ENCODE measurements around the gene C1orf53.

Gene C1orf53

DNA sequence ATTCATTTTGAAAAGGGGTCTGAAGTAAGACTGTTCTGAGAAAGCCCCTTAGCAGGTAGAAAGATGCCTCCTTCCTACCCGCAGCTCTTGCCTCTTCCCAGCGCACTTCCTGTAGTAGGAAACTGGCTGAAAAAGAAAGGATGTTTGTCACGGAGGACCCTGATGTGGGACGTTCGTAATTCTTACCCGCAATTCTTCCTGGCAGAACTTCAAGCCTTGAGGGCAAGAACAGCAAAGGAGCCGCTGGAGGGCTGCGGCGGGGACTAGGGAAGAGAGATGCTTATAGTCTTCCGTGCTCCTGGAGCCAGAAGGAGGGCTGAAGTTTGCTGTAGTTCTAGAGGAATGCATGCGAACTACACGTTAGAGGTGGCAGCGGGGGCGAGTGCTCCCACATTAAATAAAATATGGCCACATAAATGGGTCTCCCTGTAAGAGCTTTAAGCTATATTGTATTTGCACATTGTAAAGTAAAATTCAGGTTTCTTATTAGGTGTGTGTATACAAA is 6.3 kb downstream of the C1orf53 start:
- no peak for DNase-seq

DNA sequence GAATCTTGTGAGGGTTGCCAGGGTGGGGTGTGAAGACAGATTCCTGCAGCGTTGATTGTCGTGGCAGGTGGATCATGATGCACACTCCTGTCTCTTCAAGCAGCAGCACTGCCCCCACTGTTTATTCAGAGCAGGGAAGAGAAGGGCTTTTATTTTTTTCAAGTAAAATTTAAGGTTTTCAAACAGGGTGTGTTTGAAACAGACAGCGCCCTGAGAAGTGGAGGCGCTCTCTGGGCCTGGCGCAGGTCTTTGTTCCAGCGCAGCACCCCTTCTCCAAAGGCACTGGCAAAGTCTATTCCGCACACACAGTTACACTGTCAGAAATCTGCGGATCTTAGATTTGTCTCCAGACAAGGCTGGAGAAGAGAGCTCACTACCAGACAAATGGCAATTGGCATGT is 7.0 kb downstream of the C1orf53 start:
- DNase-seq: no peak

DNA sequence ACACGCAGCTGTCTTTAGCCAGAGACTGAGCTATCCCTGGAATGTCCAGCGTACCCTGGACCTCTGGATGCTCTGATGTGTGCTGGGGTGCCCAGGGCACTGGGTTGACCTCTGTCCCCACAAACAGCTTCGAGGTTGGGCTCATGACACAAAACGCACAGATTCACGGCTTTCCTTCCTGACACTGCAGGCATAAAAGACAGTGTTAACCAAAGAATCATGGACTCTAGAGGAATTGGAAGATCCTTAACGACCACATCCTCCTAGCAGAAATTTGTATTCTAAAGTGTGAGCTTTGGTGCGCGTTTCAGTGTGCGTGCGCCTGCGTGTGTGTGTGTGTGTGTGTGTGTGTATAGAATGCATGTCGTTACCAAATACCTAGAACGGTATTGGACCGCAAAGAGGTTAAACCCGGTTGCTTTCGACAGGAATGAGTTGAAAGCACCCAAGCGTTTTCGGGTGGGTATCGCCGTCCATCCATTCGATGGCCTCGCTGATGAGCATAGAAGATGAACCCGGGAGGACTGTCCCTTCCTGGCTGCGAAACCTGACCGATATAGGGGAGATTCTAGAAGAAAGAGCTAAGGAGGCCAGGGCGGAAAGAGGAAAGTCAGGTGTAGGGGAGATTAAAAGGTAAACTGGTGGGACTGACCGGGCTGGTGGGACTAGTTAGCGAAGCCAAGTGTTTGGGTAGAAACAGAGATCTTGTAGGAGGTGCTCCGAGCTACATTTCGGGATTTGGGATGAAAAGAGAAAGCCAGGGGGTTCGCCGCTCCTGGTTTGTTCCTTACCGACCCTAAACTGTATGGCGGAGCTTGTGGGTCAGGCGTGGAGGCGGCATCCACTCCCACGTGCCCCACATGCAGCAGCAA is 7.9 kb downstream of the C1orf53 start:
- no peak for DNase-seq

DNA sequence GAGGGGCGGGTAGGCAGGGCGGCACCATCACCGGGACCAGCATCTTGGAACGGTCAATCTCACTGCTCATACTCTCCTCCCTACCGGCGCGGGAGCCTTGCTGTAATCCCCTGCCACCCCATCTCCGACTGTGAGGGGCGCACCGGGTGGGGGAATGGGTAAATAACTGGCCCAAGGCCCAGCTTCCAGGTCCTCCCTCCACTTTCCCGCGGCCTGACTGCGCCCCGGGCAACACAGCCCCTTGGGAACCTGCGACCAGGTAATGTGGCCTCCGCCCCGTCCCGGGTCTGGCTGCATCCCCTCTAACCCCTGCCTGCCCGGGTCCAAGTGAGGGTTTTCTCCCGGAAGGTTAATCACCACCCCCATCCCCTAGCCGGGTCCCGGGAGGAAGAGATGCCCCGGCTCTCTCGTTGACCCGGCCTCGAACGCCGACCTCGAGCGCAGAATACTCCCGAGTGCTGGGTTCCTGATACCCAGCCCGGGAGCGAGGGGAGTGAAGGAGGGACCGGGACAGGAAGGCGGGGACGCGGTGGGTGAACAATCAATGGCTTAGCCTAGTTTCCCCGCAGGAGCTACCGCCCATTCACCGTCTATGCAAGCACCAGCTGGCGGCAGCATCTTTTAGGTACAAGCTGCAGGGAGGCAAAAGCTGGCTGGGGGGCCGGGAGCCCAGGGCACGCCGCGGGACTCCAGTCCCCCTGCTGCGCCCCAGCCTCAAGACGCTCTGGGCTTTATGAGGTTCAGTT is 8.9 kb downstream of the C1orf53 start:
- DNase-seq: no peak

DNA sequence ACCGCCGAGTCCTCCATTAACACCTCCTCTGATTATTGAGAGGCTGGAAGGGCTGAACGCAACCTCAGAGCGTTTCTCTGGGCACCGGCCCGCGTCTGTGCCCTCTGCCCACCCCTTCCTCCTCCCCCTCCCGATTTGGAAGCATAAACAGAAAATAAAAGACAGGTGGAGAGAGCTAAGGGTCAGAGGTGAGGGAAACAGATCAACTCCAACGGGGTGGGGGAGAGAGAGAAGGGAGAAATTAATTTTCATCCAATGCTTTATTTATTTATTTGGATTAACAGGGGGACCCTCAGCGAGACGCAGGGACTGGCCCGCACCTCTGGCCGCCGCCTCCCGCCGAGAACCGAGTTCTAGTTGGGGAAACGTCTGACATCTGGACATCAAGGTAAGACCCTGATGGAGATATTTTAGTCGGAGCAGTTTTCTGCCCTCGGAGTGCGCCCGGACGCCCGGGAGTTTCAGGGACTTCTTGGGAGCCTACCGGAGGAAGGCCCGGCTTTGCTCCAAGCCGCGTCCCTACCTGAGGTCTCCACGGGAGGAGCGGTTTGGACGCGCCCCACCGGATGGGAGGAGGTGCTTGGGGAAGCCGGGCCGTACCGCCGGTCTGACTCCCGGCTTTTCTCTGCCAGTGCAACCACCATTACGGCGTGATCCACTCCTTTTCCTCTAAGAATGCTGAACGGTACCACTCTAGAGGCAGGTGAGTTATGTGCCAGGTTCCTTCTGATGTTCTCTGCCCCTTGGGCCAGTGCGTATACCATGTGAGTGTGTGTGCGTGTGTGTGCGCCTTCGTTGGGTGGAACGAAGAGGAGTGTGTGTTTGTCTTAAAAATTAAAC is 9.6 kb downstream of the C1orf53 start:
- no peak for DNase-seq

DNA sequence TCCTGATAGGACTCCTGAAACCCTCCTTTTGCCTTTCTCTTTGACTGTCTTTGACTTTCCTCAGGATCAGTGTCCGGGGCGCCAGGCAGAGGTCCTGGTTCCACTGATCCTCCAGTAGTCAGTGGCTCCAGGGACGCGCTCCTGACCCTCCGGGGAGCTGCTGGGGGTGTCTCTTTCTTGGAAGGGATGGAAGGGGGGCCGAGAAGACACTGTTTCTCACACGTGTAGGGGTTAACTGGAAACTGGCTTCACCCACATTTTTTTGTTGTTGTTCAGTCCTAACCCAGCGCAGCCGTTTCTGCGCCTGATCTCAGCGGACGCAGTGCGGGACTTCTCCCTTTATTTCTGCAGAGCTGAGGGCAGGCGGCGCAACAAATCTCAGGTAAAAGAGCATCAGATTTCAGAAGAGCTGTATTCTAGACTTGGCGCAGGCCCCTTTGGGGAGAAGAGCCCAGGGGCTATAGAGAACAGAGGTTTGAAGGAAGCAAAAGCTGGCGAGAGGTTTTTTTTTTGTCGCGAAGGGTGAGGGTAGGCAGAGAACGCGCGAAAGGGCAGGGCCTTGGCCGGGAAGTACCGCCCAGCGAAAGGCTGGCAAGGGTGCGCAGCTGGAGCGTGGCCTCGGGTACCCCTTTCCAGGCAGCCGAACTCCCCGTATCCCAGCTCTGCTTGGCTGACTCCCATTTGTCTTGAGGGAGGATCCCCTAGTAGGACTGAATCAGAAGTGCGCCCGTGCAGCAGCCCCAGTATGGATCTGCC is 10.5 kb downstream of the C1orf53 start:
- no peak for DNase-seq

DNA sequence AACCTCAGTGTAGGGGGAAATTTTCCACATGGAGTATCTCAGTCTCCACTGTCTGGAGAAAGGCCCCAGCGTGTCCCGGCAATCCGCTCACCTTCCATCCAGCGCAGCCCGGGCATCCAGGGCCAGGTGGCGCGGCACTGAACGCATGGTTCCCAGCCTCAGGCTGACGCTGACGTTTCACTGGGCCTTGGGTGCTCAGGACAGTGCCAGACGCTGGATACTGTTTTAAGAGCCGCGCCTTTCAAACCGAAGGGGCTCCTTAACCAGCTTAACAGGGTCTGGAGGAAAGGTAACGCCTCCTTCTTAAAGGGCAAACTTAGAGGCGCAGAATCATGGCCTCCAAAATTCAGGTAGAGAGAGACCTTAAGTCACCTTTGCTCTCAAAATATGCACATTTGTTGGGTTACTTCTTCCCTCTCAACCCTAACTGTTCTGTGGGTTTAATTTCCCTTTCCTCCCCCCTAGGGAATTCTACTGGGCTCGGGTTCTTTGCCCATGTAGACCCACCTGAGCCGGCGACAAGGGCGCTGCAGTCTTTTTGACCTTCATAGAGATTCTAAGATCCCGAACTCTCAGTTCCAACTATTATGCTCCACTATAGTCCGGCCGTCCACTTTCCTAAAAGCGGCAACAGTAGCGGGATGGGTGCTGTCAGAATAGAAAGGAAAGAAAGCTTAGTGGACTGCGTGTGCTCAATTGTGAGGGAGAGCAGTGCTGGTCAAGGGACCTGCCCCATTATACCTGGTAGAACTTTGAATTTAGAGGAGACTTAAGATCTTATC is 11.3 kb downstream of the C1orf53 start:
- no peak for DNase-seq

DNA sequence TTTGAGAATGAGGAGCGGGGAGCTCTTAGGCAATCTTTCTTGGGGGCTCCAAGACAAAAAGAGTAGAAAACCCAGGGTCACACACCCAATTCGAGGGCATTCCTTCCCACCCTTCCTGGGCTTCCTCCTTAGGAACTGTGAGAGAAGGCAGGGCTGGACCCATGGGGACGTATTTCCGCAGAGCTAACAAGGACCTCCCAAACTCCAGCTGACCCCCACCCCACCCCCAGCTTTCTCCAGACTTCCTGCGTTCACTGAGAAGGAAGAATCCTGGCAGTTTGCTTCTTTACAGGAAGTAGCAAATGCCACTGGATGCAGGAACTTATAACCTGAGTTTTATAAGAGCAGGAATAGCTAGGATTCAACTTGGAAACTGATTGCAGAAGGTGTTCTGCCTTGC is 12.1 kb downstream of the C1orf53 start:
- DNase-seq: no peak

DNA sequence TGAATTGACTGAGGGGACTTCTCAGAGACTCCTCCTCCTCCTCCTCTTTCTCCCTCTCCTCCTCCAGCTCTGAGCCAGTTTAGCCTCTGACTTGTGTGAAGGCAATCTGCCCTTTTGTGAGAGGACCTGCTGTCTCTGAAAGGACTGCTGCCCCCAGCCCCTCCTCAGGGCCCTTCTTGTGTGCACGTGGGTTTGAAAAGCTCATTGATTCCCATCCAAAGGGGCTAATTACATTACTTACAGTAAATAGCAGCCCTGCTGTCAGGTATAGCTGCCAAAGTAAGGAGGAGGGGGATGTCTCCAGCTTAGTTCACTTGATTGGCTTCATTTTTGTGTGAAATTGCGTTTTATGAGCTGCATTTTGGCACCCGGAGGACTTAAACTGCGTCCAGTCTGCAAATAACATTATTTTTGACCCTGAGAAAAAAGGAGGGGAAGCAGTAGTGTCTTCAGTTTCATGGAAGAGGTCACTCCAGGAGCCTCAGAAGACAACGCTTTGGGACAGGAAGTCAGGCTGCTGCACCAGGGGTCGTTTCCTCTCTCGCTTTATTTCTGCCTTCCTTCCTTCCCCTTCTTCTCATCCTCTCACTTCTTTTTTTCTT is 12.9 kb downstream of the C1orf53 start:
- DNase-seq: no peak

DNA sequence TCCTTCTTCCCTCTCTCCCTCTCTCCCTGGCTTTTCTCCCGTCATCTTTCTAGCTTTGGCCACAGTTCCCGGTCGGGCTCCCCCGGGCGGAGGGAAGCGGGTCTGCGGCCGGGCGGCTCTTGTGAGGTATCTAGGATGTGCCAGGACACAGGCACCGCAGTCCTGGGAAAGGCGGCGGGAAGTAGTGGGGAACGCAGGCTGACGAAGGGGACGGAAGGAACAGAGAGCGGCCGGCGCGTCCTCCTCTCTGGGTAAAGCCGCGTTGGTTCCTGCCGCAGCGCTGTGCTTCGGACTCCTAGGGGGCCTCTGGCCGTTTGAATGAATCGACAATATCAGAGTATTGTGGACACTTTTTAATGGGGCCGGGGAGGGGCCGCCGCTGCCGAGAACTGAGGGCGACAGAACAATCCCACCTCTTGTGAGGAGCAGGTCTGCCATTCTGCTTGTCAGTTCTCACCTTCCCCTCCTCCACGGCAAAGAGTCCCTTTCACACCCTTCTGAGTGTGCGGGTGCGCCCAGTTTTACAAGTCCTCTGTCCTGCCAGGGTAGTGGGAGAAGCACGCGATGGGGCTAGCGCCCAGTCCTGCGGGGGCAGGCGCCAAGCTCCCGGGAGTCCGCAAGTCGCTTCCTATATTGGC is 13.6 kb downstream of the C1orf53 start:
- no peak for DNase-seq

DNA sequence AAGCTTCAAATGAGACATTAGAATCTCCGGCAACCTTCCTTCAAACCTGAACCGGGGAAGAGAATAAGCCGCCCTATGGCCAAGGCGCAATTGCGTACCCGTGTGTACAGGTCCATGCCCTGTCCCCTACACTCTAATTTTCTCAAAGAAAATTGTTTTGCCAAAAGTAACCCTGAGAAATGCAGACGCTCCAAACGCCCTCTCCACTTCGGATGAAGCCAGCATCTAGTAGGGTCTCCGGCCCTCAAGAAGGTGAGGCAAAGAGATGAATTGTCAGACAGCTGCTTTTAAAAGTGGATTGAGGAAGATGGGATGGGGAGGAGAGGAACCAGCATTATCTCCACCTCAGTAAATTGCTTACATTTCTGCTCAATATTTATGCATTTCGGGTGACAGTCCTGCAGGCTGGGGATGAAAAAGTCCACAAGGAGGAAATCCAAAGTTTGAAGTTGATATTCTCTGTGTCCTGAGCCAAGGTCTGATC is 14.1 kb downstream of the C1orf53 start:
- DNase-seq: no peak

DNA sequence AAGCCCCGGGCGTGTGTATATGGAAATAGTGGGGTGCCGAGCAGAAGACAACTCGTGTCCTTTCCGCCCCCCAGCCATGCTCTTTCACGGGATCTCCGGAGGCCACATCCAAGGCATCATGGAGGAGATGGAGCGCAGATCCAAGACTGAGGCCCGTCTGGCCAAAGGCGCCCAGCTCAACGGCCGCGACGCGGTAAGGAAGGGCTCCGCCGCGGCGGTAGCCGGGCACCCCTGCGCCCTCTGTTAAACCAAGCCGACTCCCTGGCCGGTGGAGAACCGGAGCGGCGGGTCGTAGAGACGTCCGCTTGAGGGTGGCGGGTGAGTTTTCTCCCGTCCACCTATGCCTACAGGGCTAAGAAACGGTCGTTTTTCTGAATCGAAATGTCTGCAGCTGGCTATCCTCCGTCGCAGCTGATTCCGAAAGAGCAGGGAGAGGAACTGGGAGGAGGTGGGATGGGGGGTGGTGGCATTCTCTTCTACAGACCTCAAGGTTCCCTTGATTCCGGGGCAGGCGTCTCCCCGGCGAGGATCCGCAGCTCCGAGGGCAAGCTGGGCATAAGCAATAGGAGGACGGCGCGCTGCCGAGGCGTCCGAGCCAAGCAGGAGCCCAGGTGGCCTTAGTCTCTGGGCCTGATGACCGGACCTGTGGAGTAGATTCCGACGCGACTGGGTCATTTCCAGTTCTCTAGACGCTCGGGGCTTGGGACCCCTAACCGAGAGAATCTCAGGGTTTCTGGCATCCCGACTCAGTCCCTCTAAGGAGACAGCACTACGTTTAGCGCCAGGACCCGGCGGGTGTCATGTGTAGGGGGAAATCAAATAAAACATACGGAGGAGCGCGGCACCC is 15.6 kb downstream of the C1orf53 start:
- DNase-seq: no peak

DNA sequence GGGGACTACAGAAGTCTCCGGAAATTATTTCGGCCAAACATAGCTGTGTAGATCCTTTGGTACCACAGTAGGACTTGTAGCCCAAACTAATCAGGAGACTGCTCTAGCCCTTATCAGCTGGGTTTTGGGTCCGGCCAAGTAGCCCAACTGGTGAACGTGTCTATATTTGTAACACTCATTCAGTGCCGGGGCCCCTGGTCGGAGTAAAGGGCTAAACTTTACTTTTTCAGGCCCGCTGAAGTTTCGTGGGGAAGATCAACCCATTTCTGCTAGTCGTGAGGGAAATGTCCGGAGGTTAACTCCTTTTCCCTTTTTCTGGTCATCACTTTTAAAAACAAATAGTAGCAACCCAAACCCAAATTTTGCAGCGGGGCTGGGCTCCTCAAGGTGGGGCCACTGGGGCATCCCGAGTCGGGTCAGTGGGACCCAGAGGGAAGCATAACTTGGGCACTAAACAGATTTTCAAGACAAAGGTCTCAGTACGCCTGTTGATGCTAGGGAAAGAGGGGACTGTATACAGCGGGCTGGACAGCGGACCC is 16.4 kb downstream of the C1orf53 start:
- no peak for DNase-seq

DNA sequence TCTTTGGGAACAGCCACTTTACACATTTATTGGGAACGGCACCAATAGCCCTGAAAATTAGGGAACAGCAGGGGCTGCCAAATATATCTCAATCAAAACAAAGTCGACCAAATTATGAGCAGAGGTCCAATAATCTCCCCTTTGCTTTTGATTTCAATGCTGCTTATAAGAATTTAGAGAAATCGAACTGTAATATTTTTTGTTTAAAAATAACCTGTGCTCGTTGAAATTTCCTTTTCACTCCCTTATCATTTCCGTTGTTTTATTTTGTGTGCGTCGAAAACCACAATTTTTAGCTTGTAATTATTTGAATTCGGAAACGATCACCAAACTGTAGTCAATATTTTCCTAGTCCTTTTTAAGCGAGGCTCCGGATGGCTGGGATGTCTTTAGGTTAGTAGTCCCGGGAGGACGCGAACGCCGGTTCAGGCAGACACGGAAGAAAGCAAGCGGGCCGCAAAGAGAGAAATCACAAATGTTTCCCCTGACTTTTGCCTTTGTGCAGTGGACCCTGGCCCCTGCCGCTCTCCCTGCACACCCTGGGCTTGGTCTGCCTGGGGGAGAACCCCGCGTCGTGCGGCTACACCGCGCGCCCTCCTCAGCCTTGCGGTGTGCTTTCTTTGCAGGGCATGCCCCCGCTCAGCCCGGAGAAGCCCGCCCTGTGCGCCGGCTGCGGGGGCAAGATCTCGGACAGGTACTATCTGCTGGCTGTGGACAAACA is 17.1 kb downstream of the C1orf53 start:
- DNase-seq: no peak

DNA sequence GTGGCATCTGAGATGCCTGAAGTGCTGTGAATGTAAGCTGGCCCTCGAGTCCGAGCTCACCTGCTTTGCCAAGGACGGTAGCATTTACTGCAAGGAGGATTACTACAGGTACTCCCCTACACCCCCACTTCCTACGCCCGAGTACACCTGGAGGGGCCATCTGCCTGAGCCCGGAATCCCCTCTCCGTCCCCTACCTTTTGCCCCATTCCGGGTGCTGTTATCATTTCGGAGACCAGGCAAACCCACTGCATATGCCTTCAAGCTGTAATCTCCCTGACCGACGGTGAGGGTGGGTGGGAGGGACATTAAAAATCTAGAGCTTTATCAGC is 17.6 kb downstream of the C1orf53 start:
- DNase-seq: no peak

DNA sequence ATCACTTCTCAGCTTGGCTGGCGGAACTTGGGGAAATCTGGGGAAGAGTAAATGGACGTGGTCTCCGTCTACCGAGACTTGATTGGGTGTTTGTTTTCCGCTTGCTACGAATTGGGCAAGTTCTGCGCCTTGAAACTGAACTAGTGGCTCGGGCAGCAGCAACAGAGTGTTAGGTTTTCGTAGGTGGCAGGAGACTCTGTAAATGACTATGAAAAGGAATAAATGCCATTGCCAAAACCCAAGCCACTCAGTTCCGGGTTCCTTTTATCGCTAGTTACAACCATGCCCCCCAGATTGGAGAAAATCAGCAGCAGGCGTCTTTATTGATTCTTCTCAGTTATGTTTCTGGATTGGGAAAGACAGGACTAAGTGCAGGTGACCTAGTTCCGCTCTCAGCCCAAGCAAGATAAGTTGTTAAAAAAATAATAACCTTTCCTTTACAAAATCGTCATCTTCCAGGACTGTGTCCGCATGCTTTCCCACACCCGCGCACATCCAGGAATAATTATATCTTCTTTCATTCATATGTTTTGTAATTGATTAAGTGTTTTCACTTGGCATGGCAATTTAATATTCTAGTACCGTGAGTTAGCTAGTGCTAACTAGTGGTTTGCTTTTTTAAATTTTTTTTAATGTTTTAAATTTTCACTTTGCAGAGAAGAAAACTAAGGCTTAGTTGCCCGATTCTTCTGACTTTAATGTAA is 18.1 kb downstream of the C1orf53 start:
- DNase-seq: no peak

DNA sequence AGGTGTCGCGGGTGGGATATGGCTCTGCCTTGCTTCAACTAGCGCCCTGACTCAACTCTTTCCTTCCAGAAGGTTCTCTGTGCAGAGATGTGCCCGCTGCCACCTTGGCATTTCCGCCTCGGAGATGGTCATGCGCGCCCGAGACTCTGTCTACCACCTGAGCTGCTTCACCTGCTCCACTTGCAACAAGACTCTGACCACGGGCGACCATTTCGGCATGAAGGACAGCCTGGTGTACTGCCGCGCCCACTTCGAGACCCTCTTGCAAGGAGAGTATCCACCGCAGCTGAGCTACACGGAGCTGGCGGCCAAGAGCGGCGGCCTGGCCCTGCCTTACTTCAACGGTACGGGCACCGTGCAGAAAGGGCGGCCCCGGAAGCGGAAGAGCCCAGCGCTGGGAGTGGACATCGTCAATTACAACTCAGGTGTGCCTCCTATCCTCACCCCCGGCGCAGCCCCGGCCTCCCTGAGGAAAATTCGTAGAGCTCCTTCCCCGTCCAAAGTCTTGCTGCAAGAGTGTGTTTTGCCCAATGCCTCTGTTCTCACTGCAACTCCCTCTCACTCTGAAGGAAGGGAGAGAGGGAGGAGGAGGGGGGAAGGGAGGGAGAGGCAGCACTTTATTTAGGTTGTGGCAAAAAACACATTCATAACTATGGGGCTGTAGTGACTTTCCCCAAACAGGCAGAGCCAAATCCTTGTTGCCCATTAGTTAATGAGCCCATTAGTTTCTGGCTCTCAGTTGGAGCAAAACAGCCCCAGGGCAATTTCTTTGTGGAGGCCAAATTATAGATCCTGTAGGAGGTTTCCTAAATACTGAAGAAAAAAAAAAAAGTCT is 19.0 kb downstream of the C1orf53 start:
- no peak for DNase-seq
